Heart left ventricle (tissue), 13 donors: ENCODE results near the gene ASXL2.

Source experiments
- POLR2A ChIP-seq, 2 donors: fragments of 450-650 bp; IDR thresholded peaks; one replicate each; pipeline ENCODE4 v1.6.1; 2017; ENCODE audit warnings: antibody characterized with exemption in 2 of 2, mild to moderate bottlenecking in 2 of 2, moderate library complexity in 2 of 2
- TF ChIP-seq, protein P1 (sequence below), 12 donors: fragments of 200-600 bp; sonication (generic) in 4 of 12; IDR thresholded peaks; one replicate each; pipeline versions ENCODE4 v1.5.0 to v1.8.0; 2018 to 2022; ENCODE audit warnings: antibody characterized with exemption in 12 of 12, mild to moderate bottlenecking in 5 of 12
- donor health status: ischemic (EF 13 %, LVEDD 7.1; RV severe dilation, severe dysfunction).
- donor health status: DM: no; HTN: yes; CAD: no.
- donor health status: DM: no; HTN: no; CAD: no.
- donor health status: ischemic (EF 25% LVEDD 6.9; RV normal size, moderate dysfunction).
- donor health status: ischemic (EF 25% LVEDD 5.7; RV mildly dilated, moderate dysfunction).
- donor health status: ischemic (EF 35%, LVEDD 5.7; RV mildly dilated, moderate dysfunction).
- donor health status: nonischemic (EF 11% LVEDD 7.7; RV severe dilation, severe dysfunction).
- donor health status: DM: yes; HTN: yes; CAD: no.
- donor health status: PGD.
- donor health status: ischemic (EF 29% LVEDD 5.4; RV normal size, mild dysfunction).
- donor health status: nonischemic (EF 23%, LVEDD 6.1; RV moderate dilation, normal function).

DNA sequence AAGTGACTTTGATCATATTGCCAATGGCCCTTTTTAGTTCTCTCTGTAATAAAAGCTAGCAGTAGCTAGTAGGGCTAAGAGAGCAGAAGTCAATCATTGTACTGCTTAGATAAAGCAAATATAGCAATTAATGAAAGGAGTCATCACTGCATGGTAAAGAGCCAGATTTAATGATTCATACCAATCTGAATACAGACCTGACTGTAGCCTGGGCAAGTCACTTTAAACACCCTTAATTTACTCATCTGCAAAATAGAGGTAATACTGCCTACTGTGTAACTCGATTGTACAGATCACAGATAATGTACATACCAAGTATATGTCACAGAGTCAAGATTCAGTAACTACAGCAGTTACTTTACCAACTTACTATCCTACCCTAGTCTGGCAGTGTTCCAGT, 63.6 kb downstream of the ASXL2 start:
- TF ChIP-seq, protein P1, sequence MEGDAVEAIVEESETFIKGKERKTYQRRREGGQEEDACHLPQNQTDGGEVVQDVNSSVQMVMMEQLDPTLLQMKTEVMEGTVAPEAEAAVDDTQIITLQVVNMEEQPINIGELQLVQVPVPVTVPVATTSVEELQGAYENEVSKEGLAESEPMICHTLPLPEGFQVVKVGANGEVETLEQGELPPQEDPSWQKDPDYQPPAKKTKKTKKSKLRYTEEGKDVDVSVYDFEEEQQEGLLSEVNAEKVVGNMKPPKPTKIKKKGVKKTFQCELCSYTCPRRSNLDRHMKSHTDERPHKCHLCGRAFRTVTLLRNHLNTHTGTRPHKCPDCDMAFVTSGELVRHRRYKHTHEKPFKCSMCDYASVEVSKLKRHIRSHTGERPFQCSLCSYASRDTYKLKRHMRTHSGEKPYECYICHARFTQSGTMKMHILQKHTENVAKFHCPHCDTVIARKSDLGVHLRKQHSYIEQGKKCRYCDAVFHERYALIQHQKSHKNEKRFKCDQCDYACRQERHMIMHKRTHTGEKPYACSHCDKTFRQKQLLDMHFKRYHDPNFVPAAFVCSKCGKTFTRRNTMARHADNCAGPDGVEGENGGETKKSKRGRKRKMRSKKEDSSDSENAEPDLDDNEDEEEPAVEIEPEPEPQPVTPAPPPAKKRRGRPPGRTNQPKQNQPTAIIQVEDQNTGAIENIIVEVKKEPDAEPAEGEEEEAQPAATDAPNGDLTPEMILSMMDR (IDR thresholded peaks at IDR 0.05) = no peak
- no peak for TF ChIP-seq POLR2A (IDR thresholded peaks at IDR 0.05)
